ENCODE results near the gene ZDHHC18.
A peak's percentile ranks its signal among the peaks of the same experiment; 100 is the strongest.
"Not testable (repeated sequence)": the region's sequence is repeated elsewhere in the genome, so short reads cannot be mapped to it uniquely, and the experiment has no call there.

ZDHHC18 gene

GRCh38 chr1:26857473-26858060 is 31.1 kb downstream of the ZDHHC18 start:
- no peak for DNase-seq

DNA sequence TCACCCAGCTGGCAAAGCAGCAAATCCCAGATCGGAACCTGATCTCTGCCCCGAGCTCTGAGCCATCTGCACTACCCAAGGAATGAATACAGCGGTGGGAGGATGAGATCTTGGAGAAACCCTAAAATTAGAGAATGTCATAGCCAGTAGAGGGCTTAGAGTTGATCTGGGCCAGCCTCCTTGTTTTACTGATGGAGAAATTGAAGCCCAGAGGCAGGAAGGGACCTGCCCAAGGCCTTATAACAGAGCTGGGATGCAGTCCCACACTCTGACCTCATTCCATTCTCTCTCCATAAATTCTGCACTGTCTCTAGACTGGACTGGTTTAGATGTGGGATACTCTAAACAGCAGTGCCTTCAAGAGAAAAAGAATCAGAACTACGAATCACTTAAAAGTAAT is 31.7 kb downstream of the ZDHHC18 start:
- no peak for DNase-seq

GRCh38 chr1:26858891-26859640 is 32.6 kb downstream of the ZDHHC18 start:
- no peak for DNase-seq

- no peak for DNase-seq
These were observed 34.8 kb downstream of the ZDHHC18 start for GRCh38 chr1:26861286-26861701.

DNA sequence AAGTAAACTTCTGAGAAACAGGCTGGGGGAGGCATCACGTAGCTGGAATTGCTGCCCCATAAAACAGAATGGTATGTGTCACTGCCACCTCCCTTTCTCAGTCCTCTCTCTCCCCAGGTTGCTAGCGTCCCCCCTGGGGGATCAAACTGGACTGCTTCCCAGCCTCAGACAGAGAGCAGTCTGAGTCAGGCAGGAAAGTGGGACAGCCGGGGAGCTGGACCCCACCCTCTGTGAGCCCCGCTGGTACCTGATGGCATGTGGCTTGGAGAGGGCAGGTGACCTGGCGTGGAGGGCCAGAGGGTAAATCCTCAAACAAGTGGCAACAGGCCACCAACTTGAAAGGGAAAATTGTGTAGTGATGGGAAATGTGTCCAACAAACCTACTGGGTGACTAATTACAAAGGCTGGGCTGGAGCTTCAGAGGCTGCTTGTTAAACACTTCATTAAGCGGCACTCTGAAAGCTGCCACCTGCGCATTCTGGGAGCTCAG is 35.4 kb downstream of the ZDHHC18 start:
- DNase-seq, result peak in 2 of 56 donors; percentile 17 to 49

DNA sequence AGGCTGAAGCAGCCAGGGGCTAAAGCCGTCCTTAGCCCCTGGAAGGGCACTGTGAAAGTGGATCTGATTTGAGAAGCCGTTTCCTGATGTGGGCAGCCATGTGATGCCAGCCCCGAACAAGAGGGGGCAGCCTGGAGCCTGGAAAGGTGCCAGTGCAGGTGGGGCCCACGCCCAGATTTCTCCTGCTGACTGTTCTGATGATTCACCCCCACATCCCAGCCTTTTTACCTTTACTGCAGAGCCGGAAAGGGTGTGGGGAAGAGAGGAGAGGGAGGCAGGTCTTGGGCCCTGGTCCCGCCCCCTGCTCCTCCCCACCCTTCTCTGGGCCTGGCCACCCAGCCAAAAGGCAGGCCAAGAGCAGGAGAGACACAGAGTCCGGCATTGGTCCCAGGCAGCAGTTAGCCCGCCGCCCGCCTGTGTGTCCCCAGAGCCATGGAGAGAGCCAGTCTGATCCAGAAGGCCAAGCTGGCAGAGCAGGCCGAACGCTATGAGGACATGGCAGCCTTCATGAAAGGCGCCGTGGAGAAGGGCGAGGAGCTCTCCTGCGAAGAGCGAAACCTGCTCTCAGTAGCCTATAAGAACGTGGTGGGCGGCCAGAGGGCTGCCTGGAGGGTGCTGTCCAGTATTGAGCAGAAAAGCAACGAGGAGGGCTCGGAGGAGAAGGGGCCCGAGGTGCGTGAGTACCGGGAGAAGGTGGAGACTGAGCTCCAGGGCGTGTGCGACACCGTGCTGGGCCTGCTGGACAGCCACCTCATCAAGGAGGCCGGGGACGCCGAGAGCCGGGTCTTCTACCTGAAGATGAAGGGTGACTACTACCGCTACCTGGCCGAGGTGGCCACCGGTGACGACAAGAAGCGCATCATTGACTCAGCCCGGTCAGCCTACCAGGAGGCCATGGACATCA is 36.5 kb downstream of the ZDHHC18 start, which contains the start of gene SFN:
TSS of gene SFN (plus strand) at position 369 of the 904 bp plus-strand sequence. CDS start at position 433, 64 bp downstream.
- DNase-seq, result peak in 1 of 56 donors; percentile 15

DNA sequence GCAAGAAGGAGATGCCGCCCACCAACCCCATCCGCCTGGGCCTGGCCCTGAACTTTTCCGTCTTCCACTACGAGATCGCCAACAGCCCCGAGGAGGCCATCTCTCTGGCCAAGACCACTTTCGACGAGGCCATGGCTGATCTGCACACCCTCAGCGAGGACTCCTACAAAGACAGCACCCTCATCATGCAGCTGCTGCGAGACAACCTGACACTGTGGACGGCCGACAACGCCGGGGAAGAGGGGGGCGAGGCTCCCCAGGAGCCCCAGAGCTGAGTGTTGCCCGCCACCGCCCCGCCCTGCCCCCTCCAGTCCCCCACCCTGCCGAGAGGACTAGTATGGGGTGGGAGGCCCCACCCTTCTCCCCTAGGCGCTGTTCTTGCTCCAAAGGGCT is 37.2 kb downstream of the ZDHHC18 start:
- no peak for DNase-seq

GRCh38 chr1:26864610-26865480 is 38.4 kb downstream of the ZDHHC18 start:
- DNase-seq, result peak; percentile 57 to 99 (median 93)

GRCh38 chr1:26873097-26873496 is 46.6 kb downstream of the ZDHHC18 start:
- DNase-seq, result not testable (repeated sequence)

- DNase-seq, result no peak
These were observed 48.4 kb downstream of the ZDHHC18 start for GRCh38 chr1:26874896-26875295.

DNA sequence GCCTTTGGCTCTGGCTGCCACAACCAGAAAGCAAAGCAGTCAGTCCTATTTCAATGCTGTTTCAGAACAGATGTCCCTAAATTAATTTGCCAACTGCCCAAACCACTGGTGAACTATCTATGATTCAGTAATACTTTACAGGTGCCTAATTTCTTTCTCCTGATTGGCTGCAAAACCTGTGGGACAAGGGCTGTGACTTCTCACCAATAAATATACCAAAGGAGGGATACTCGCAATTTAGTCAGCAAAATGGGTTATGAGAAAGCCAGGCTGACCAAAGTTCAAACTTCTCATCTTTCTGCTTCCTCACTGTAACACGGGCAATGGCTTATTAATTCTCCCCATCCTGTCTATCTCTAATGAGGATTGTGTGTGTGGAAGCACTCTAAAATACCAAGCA is 50.8 kb downstream of the ZDHHC18 start:
- DNase-seq, result no peak

DNA sequence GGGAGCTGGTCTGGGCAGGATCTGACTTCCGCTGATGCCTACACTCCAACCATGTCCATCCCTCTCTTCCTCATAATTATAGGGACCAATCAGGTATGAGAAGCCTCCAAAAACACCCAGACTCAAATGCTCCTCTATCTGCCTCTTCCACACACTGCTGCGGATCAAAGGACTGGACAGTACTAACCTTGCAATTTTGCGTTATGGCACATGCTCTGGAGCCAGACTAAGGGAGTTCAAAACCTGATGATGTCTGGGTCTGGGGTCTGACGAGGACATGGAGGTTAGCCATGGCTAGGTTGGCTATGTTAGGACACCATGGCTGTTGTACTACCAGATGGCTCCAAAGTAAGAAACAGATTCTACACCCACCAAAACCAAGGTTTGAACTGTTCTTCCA is 53.3 kb downstream of the ZDHHC18 start:
- no peak for DNase-seq

DNA sequence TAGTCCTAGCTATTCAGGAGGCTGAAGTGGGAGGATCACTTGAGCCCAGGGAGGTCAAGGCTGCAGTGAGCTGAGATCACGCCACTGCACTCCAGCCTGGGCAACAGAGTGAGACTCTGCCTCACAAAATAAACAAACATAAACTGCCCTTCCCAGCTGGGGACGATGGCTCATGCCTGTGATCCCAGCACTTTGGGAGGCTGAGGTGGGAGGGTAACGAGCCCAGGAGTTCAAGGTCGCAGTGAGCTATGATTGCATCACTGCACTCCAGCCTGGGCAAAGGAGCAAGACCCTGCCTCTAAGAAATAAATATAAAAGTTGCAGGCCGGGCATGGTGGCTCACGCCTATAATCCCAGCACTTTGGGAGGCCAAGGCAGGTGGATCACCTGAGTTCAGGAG is 55.1 kb downstream of the ZDHHC18 start:
- not testable (repeated sequence) for DNase-seq

DNA sequence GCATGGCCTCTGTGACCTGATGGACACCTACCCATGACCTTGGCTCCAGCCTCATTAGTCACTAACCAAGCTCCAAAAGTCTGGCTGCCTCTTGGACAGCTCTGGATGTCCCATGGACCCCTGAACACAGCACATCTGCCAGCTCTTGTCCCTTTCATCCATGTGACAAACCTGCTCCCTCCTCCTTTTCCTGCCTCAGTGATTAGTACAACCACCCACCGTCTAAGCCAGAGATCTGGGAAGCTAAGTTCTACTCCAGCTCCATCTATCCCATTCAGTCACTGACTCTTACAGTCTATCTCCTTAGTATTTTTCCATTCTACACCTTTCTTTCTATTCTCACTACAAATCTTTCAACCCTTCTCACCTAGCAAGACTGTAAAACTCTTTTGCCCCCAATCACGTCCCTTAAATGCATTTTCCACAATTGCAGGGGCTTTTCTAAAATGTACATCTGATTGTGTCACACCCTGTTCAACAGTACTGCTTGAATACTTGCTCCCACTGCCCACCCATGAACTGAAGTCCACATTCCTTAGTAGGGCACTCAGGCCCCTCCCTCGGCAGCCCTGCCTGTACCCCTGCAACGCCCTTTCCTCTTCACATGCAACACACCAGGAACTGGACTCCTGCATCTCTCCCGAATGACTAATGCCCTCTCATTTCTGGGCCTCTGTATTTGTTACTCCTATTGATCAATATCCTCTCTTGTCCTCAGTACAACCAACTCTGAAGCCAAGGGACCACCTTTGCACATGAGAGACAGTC is 56.4 kb downstream of the ZDHHC18 start:
- DNase-seq, result no peak

DNA sequence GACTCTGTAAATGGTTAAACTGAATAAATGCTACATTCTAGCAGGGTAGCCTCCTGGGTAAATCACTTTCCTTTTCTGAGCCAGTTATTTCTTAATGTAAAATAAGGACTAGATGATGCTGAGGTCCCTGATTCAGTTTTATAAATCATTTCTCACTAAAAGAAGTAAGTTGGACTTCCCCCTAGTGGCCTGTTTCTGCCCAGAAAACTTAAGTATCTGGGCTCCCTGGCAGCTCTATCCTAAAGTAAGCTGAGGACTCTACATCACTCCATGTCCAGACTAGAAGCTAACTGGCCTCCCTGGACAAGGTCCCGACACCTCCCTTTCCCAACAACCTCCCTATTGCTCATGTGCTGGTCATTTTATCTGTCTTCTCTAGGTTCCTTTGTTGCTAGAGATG is 60.6 kb downstream of the ZDHHC18 start:
- DNase-seq, result peak in 1 of 56 donors; percentile 11

GRCh38 chr1:26888231-26888630 is 61.7 kb downstream of the ZDHHC18 start:
- no peak for DNase-seq

- DNase-seq, result peak in 54 of 56 donors; percentile 25 to 89 (median 64)
These were observed 63.3 kb downstream of the ZDHHC18 start, which contains the start of gene GPN2 for GRCh38 chr1:26889551-26890466. Gene GPN2 (minus strand): TSS chr1:26890283. CDS start chr1:26890096, 187 bp downstream.

- peak in 2 of 56 donors; percentile 60 to 65 for DNase-seq
These were observed 63.9 kb downstream of the ZDHHC18 start for GRCh38 chr1:26890467-26890796.

DNA sequence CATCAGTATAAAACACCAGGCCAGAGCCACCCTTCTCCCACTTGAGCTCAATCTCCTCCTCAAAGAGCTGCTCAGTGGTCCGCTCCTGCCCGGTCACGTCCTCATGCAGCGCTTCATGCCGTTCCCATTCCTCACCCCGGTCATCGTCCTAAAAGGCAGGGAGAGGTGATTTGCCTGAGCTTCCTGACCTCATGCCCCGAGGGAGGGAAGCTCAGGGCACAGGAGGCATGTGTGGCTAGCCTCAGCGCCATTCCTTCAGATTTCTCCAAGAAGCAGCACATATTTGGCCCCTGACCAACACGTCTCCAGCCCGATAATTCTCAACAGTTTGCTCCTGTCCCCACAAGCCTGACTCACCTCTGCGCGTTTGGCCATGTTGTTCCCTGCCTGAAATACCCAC is 67.8 kb downstream of the ZDHHC18 start:
- DNase-seq, result no peak
